HG03039 (cell line): Measurements from ENCODE around the gene OMP.
"Not testable (repeated sequence)": the region's sequence is repeated elsewhere in the genome, so short reads cannot be mapped to it uniquely, and the experiment has no call there.

Experiments used
- ATAC-seq: cut with Tn5 transposase; IDR thresholded peaks from one replicate; pipeline ENCODE4 v1.9.1; 2021; ENCODE audit warnings: mild to moderate bottlenecking, moderate library complexity; ENCODE audit not compliant: unreplicated experiment

OMP gene

DNA sequence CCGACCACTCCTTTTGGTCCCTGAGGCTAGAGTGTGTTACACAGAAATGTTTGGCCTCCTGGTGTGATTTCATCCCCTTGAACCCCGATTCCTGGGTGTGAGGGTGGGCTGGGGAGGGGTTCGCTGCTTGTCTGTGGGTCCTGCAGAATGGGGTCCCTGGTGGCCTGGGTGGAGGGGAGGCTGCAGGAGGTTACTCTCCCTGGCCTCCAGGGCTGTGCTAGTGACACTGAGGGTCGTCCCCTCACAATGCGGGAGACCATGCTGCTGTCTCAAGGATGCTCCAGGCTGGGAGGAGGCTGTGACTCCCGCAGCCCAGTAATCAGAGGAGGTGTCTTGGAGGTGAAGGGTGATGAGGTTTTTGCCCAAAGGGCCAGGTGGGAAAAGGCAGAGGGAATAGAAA lies 17.0 kb upstream of the OMP start:
- ATAC-seq, result no peak

DNA sequence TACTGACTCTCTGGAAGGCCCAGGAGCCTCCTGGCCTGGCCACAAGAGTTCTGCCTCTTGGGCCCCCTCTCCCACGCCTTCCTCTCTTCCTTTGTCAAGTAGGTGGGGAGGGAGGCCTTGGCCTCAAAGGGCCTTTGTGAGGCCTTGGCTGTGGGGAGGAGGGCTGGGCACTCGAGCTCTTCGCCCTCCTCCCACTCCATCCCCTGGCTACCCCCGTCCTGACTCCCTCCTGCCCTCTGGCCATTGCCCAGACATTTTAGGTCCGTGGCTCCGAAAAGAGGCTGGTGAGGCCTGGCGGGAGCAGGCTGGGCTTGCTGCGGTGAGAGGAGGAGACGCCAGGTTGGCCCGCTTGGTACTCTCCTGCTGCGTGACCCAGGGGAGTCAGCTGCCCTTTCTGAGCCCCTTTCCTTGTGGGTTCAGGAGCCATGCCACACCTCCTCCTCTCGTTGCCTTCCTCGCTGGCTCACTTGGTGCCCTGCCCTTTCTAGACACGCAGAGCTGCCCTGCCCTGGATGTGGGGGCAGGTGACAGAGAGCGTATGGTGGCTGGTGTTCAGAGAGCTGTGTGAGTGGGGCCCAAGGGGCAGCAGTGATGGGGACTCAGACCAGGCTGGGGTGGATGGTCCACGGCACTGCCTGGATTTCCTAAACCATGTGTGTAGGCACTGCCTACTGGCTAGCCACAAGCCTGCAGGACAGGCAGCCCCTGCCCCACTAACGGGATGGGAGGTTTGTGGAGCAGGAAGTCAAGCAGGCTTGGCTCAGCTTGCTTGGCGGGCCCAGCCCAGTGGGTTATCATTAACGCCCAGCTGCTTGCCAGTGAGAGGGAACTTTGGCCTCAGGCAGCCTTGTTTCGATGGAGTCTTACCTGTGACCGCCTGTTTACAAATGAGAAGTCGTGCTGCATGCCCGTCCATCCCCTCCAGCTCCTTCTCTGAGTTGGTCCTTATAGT lies 15.8 kb upstream of the OMP start:
- no peak for ATAC-seq

DNA sequence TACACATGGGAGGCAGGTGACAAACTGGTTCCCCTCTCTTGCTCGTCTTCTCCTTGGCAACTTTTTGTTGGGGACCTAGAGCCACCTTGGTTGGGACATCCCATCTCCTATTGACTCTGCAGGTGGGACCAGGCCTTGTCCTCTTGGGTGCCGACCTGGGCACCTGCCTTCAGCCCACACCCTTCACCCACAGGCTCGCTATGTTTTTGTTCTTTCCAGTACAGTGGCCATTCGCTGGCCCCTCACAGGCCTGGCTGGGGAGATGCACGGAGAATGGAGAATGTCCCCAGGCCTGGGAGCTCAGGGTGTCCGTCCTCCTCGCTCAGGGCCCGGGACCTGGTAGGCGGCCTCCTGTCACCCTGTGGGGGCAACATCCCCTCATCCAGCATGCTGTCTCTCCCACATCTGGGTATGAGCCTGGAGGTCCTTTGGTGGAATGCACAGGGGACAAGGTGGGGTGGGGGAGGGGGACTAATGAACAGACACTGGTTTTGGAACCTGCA lies 14.9 kb upstream of the OMP start:
- ATAC-seq, result no peak

DNA sequence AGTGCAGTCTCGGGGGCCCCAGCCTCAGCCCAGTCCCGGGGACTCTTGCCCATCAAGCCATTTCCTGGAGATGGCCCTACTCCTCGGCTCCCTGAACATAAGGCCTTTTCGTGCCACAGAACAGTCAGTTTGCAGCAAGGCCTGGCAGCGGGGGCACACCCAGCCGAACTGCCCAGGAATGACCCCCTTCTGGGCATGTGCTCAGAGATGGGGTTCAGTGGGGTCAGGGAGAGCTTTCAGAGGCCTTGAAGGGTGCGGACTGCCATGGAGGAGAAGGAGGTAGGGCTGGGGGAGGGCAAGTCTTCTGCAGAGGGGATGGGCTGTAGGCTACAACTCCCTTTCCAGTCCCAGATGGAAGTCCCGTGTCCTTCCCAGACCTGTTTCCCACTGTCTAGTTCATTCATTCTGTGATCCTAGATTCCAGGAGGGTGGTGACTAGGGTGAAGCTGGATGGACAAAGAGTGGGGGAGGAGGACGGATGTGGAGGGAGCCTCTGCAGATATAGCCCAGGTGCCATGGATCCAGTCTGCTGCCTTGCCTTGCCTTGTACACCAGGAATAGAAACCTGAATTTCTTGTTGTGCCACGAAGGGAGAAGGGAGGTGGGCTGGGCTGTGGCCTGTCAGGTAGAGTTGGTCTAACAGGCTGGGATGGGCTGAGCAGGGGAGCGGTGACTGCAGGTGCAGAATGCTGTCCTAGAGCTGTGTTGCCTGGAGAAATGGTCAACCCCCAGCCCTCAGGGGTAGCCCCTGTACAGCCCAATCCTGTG lies 14.2 kb upstream of the OMP start:
- ATAC-seq, result no peak

DNA sequence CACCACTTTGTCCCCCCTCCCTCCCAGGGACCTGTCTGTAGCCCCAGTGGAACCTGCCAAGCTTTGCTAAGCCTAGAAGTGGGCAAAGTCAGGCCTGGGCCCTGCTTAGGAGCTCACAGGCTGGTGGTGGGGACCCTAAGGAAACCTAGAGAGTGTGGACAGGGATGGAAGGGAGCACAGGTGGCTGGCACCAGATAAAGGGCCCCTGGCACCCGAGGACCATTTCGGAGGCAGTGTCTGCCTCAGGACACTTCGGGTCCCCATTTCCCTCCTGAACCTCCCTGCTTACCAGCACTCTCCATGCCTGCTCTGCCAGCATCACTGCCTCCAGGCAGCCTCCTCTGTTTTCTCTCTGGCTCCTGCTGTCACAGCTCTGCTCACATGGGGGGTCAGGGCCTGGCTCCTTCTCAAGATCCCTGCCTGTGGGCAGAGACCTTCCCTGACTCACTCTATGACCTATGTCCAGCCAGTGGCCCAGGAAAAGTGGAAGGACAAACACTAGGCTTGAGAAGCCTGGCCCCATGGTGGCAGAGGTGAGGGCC lies 13.6 kb upstream of the OMP start:
- ATAC-seq, result no peak

DNA sequence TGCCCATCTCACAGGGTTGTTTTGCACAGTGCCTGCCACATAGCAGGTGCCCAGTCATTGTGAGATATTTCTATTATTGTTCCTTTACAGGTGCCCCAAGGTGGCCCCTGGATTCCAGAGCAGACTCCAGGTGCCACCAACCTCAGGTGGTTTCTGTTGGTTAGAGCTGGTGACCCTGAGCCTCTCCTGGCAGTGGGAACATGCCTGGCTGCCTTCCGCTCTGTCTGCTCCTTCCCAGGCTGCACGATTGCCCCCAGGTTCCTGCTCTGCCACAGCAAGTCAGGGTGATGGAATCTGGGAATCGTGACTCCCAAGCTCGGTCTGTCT lies 12.6 kb upstream of the OMP start:
- ATAC-seq, result no peak

DNA sequence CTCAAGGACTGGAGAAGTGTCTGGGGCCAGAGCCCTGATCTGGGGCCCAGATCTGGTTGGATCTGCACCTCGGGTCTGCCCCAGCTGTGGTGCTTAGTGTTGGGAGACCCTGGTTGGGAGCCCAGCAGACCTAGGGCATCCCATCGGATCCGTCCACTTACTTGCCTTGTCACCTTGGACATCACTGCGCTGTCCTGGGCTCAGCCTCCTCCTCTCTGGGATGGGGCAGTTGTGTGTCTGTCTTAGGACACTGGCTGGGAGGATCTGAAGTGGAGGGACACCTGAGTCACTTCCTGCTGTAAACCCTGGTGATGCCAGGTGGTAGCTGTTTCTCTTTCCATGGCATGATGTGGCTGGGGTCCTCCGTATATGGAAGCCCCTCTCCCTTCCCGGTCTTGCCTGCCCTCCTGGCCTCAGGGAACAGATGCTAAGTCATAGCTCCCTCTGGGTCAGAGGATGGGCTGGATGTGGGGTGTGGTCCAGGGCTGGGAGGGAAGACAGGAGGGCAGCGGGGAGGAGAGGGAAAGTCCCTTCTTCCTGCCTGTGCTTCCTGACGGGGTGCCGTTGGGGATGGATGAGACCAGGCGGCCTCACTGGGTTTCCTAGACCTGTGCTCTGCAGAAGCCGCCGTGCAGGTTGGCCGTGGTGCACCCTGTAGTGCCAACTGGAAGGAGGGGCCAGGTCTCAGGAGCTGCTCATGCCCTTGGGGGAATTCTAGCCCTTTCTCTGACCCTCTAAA lies 12.1 kb upstream of the OMP start:
- no peak for ATAC-seq

DNA sequence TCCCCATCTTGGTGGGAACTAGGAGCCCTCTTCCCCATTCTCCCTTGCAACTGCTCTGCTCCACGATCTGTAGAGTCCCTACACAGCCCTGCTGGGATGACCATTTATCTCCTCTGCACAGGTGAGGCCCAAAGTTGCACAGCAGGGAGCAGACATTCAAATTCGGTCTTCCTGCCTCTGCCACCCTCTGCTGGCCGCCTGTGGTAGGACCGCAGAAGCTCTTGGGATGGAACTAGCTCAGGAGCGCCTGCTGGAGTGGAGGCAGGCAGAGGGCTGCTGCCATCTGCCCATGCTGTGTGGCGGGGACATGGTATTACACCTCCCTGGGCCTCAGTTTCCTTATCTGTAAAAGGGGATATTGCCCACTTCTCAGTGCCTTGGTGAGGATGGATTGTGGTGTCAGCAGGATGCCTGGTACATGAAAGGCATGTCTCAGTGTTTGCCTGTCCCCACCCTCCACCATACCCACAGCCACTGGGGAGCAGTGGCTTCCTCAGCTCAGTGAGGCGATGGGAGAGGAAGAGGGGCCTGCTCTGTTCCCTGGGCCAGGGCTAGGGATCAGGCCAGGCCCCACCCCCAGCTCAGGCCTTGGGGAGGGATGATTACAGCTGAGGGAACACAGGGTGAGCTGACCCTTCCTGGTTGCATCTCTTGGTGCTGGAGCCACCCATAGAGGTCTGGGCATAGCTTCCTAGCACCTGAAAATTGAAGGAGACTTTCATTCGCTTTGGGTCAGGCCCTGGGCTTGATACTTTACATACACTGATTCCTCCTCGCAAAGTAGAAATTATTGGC lies 11.3 kb upstream of the OMP start:
- ATAC-seq, result peak; percentile 78

DNA sequence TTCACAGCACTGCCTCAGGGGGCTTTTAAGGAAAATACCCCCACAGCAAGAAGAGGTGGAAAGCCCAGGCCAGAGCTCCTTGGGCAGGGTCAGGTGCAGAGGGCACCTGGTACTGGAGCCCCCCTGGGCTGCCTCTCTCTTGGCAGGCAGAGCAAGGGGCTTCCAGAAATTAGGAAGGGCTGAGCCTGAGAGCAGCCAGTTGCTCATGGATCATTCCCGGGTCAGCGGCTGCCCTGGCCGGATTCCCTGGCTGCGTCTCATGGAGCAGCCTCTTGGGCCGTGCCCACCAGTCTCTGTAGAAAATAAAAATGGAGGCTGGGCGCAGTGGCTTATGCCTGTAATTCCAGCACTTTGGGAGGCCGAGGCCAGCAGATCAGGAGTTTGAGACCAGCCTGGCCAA lies 10.3 kb upstream of the OMP start:
- ATAC-seq, result no peak

DNA sequence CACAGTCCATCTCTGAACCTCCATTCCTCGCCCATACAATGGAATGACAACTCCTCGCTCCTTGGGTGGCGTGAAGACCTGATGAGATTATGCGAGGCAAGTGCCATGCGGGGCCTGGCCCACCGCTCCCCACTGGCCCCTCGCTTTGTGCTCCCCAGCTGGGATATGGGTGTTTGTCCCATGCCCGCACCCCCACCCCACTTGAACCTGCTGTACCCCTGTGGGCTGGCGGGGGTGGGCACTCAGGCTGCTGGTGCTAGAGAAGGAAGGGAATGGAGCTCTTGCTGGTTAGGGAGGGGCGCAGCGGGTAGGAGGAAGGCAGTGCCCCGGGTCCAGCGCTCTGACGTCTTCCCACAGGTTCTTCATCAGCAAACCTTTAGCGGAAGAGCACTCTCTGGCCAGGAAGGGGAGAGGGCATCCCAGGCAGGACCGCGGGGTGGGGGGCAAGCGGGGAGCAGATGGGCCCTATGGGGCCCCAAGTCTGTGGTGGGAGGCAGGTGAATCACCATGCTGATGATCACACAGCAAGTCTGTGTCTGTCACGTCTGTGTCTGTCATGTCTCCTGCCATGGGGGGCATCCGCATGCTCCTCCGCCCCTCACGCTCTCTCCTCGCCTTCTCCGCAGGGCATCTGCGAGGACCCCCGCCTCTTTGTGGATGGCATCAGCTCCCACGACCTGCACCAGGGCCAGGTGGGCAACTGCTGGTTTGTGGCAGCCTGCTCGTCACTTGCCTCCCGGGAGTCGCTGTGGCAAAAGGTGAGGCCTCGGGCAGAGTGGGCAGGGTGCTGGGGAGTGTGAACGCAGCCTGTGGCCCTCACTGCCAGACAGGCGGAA lies 9.4 kb upstream of the OMP start:
- no peak for ATAC-seq

DNA sequence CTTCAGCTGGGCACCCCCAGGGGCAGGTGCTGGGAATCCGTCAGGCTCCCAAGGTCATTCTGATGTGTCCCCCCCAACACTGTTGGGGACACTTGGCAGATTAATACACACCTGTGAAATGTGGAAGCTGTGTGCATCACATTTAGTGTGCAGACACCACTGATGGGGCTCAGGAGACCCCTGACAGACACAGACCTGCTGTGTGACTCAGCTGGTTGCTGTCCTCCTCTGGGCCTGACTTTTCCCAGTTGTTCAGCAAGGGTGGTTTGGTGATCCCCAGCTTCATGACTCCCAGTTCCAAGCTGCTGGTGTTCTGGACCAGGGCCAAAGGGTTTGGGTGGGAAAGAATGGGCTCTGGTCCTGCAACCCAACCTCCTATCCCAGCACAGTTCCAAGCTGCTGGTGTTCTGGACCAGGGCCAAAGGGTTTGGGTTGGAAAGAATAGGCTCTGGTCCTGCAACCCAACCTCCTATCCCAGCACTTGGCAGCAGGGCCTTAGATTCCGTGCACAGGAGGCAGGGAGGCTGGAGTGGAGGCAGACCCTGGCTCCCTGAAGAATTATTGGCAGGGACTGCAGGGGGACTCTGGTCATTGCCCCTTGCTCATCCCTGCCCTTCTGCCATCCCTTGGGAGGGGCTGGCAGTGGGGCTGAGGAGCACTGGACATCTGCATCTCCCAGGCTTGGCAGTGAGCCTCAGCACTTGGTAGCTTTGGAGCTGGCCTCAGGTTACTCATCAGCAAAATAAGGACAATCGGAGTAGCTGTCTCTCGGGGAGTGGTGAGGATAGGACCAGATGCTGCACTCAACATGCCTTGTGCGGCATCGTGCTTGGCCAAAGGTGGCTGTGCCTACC lies 8.4 kb upstream of the OMP start:
- no peak for ATAC-seq

DNA sequence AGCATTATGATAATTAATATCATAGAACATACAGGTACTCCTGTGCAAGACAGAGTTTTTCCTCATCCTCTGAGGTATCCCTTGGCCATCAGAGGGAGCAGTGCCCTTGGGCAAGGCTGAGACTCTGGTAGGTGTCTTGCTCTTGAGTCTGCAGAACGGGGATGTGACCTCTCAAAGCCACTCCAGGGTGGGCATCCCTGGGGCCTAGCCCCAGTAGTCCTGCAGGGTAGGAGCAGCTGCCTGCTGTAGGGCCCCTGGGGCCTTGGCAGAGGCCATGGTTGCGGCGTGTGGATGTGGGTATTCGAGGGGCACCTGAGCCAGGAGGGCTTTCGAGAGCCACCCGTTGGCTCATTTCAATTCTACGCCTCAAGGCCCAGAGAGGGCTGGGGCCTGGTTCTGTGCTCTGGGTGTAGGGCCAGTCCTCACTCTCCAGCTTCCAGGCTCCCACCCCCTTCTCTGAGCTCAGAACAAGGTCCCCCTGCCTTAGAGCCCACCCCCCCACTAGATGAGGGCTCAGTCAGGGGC lies 7.7 kb upstream of the OMP start:
- ATAC-seq, result no peak

DNA sequence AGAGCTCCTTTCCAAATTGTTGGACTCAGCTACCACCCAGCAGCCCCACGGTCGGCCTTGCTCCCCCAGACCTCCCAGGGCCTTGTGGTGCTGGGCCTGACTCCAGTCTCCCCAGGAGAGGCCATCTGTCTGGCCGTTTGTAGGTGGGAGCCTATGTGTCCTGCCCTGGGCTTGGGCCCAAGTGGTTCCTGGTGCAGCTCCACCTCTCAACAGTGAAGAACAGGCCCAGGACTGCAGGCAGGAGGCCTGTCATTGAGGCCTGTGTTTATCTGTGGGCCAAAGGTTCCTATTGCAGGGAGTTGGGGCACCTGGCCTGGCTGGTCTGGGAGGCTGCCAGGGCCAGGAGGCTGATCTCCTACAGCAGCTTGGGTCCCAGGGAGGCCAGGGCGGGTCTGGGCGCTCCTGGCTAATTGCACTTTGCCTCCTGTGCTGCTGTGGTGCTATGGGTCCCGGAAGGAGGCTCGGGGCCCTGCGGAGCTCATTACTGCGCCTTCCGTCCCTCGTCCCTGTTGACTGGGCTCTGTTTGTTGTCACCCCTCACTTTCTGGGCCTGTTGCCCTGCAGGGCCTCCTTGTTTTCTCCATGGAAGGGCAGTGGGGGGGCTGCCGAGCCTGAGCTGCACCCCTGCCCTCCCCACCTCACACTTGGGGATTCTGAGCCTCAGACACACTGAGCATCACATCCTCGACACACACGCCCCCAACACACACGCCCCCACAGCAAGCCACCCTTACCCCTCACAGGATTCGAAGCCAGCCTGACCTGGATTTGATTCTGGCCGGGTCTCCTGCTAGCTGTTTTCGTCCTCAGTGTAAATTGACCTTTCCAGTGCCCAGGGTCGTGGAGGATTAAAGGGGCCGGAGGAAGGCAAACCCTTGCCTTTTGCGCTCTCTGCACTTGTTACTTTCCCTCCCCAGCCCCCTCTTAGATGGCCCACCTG lies 6.8 kb upstream of the OMP start:
- ATAC-seq, result no peak

DNA sequence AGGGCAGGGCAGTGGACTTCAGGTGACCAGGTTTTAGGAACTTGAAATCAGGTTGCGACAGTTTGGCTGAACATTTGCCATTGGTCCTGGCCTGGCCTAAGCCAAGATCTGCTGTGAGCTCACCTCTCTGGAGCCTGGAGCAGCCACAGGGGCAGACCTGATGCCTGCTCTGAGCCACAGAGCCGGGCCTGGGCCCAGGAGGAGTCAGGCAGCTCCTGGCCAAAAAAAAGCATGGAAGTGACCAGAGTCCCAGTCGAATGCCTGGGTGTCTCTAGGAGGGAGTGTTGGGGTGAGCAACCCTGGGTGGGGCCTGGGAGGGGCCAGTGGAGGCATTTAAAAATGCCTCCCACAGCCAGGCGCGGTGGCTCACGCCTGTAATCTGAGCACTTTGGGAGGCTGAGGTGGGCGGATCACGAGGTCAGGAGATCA lies 6.0 kb upstream of the OMP start:
- no peak for ATAC-seq

DNA sequence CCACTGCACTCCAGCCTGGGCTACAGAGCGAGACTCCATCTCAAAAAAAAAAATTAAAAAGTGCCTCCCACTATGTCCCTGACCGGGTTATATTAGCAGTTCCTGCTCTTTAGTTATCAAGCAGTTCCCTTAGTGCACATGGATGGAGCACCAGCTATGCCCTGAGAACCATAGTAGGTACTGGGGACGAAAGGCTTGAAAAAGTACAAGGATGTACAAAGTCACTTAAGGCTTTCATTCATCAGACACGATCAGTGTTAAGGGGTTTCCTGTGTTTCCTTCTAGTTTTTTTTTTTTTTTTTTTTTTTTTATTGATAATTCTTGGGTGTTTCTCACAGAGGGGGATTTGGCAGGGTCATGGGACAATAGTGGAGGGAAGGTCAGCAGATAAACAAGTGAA lies 5.5 kb upstream of the OMP start:
- not testable (repeated sequence) for ATAC-seq

DNA sequence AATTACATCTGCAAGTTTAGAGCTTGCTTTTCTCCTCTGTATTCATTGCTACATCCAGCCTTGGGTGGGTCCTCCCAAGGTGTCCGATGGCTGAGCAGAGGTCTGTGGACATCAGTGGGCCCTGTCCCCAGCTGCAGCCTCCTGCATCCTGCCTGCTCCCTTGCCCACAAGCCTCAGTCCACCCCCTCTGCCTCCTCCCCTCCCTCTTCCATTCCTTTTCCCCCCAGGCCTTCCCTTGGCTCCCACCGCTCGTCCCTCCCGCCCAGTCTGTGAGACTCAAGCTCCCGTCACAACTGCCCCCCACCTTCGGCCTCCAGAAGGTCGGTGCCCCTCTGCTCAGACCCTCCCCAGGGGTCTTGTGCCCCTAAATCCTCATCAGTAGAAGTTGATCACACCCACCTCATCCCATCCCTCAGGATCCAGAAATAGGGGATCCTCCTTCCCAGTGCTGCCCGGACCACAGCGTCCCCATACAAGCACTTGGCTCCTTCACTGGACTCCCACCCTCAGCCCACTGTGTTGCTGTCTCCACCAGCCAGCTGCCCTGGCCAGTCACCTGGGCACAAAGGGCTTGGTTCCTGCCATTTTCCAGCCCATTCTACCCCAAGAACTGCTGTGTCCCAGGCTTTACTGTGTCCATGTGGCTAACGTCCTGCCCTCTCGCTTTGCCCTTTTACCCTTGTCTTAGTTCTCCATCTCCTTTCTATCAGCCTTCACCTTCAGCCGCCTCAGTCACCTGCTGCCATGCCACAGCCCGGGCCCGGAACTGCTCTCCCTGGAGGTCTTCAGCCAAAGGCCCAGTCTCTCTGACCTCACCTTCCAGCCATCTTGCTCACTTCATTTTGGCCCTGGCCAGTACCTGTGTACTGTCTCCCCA lies 2.2 kb upstream of the OMP start:
- ATAC-seq, result no peak
